GM12878 (cell line): Measurements from ENCODE around the gene MARS1. TPM values are rescaled to one million over a fixed set of nuclear protein-coding genes. Genes with fewer than 3 reads are reported as not detected.

Experiments
- ATAC-seq: fragments of 200-7000 bp; cut with Tn5 transposase; 3 replicates; pipeline ENCODE4 v1.9.1; 2020; ENCODE audit warnings: mild to moderate bottlenecking, moderate library complexity
- BruUV-seq: library from RNA; stranded (reverse); fragments of 400-500 nt; replicated peaks from 2 replicates; lab custom pipeline; 2021; lab: Mats Ljungman, UMichigan
- CTCF ChIA-PET: fragments of 300-600 bp; sonication (Branson Sonifier 250); formaldehyde crosslinking; extraction: SDS; loops from one replicate; lab custom pipeline; 2021; ENCODE audit warnings: inconsistent platforms; lab: Yijun Ruan, JAX
- POLR2A ChIA-PET: fragments of 350-600 bp; formaldehyde crosslinking; extraction: SDS; loops from one replicate; lab custom pipeline; 2021; ENCODE audit warnings: inconsistent platforms; lab: Charles Lee
- RAD21 ChIA-PET: fragments of 300-600 bp; sonication (Branson Sonifier 250); formaldehyde crosslinking; loops from one replicate; lab custom pipeline; 2023; ENCODE audit warnings: antibody characterized with exemption; ENCODE audit not compliant: unreplicated experiment; lab: Charles Lee
- SMC1A ChIA-PET: fragments of 300-600 bp; sonication (Branson Sonifier 250); formaldehyde crosslinking; loops from one replicate; lab custom pipeline; 2023; ENCODE audit not compliant: unreplicated experiment, uncharacterized antibody; lab: Charles Lee
- DNase-seq: peaks from one replicate; pipeline ENCODE4 v3.0.0-alpha.2; 2011; ENCODE audit warnings: low read depth, low spot score
- FAIRE-seq: peaks from 3 replicates; lab custom pipeline; 2011; peaks lifted over from hg19 to GRCh38; lab: Jason Lieb, UNC
- H2AFZ ChIP-seq: 2 replicates; pipeline ENCODE4 v1.6.0; 2011; ENCODE audit warnings: low read depth, low read length, control low read depth; ENCODE audit not compliant: control insufficient read depth
- H3K27ac ChIP-seq: 2 replicates; pipeline ENCODE4 v1.5.1; 2011; ENCODE audit warnings: control low read depth; ENCODE audit not compliant: control insufficient read depth, insufficient read depth
- H3K27me3 ChIP-seq, 2 experiments: replicated peaks in 1 of 2; 2 replicates each; pipeline versions ENCODE4 v1.6.0 to v1.6.1; 2011; ENCODE audit warnings: low read length in 1 of 2; ENCODE audit not compliant: control insufficient read depth in 2 of 2, insufficient read depth in 2 of 2
- H3K36me3 ChIP-seq, 2 experiments: 2 replicates each; pipeline ENCODE4 v1.5.1; 2011; ENCODE audit warnings: low read length in 1 of 2; ENCODE audit not compliant: control insufficient read depth in 2 of 2, insufficient read depth in 2 of 2
- H3K4me1 ChIP-seq: 2 replicates; pipeline ENCODE4 v1.6.1; 2011; ENCODE audit warnings: mild to moderate bottlenecking, low read length, moderate library complexity, mixed read lengths; ENCODE audit not compliant: control insufficient read depth, insufficient read depth
- H3K4me2 ChIP-seq: 2 replicates; pipeline ENCODE4 v1.6.0; 2011; ENCODE audit warnings: control low read depth; ENCODE audit not compliant: control insufficient read depth, insufficient read depth
- H3K4me3 ChIP-seq: fragments of 200-600 bp; sonication (generic); 2 replicates; pipeline ENCODE4 v1.5.1; 2016
- H3K79me2 ChIP-seq: 2 replicates; pipeline ENCODE4 v1.6.0; 2011; ENCODE audit warnings: low read length; ENCODE audit not compliant: control insufficient read depth, insufficient read depth
- H3K9ac ChIP-seq: 2 replicates; pipeline ENCODE4 v1.8.0; 2011; ENCODE audit warnings: low read length, control low read depth, mixed read lengths; ENCODE audit not compliant: control insufficient read depth, insufficient read depth
- H3K9me3 ChIP-seq: replicated peaks from 3 replicates; pipeline ENCODE4 v1.5.1; 2011; ENCODE audit warnings: mild to moderate bottlenecking, low read length; ENCODE audit not compliant: control insufficient read depth, insufficient read depth
- H4K20me1 ChIP-seq: 2 replicates; pipeline ENCODE4 v1.6.0; 2011; ENCODE audit not compliant: control insufficient read depth, insufficient read depth
- ASH2L ChIP-seq: fragments of 300-600, 200-600 bp; sonication (generic); IDR thresholded peaks from 2 replicates; pipeline ENCODE4 v1.6.1; 2017; ENCODE audit warnings: low read depth, mild to moderate bottlenecking, borderline replicate concordance
- CHD4 ChIP-seq: fragments of 200-600 bp; sonication (generic); IDR thresholded peaks from 2 replicates; pipeline ENCODE4 v1.6.1; 2016; ENCODE audit warnings: mild to moderate bottlenecking
- EP300 ChIP-seq, 2 experiments: fragments of 150-350 bp in 1 of 2; IDR thresholded peaks; 2 replicates each; pipeline ENCODE4 v1.6.1; 2011 to 2012; ENCODE audit warnings: low read depth in 2 of 2, low read length in 2 of 2, borderline replicate concordance in 1 of 2, improper control_type of control experiment in 1 of 2, inconsistent platforms in 1 of 2; ENCODE audit not compliant: control insufficient read depth in 1 of 2
- GABPA ChIP-seq: IDR thresholded peaks from 2 replicates; pipeline ENCODE4 v1.6.1; 2014; ENCODE audit warnings: antibody characterized with exemption, low read depth, mild to moderate bottlenecking, inconsistent platforms
- HCFC1 ChIP-seq: fragments of 150-350 bp; IDR thresholded peaks from 2 replicates; pipeline ENCODE4 v1.6.1; 2014; ENCODE audit warnings: low read length
- MAX ChIP-seq: IDR thresholded peaks from 2 replicates; pipeline ENCODE4 v1.6.1; 2012; ENCODE audit warnings: low read depth, low read length, improper control_type of control experiment
- MXI1 ChIP-seq: fragments of 150-350 bp; IDR thresholded peaks from 2 replicates; pipeline ENCODE4 v1.6.1; 2011; ENCODE audit warnings: low read depth, mild to moderate bottlenecking, inconsistent platforms, low read length, improper control_type of control experiment
- MYC ChIP-seq: IDR thresholded peaks from 2 replicates; pipeline ENCODE4 v1.6.1; 2011; ENCODE audit warnings: mild to moderate bottlenecking, low read length, moderate library complexity, inconsistent platforms; ENCODE audit not compliant: insufficient read depth, insufficient replicate concordance, insufficient read length, severe bottlenecking
- NR2C1 ChIP-seq: fragments of 450-650 bp; IDR thresholded peaks from 2 replicates; pipeline ENCODE4 v1.6.1; 2017; ENCODE audit warnings: antibody characterized with exemption, mild to moderate bottlenecking, moderate library complexity
- RFX5 ChIP-seq: IDR thresholded peaks from 2 replicates; pipeline ENCODE4 v1.6.1; 2011; ENCODE audit warnings: low read depth, low read length, improper control_type of control experiment
- SMC3 ChIP-seq: IDR thresholded peaks from 2 replicates; pipeline ENCODE4 v1.6.1; 2011; ENCODE audit warnings: low read length, improper control_type of control experiment, borderline replicate concordance
- SREBF1 ChIP-seq: IDR thresholded peaks from 2 replicates; pipeline ENCODE4 v1.6.1; 2012; ENCODE audit warnings: mild to moderate bottlenecking, low read length
- SUZ12 ChIP-seq: fragments of 200-600 bp; sonication (generic); IDR thresholded peaks from one replicate; pipeline ENCODE4 v1.6.1; 2018; ENCODE audit warnings: antibody characterized with exemption, mild to moderate bottlenecking; ENCODE audit not compliant: unreplicated experiment
- ZNF622 ChIP-seq: fragments of 450-650 bp; IDR thresholded peaks from 2 replicates; pipeline ENCODE4 v1.6.1; 2017; ENCODE audit warnings: mild to moderate bottlenecking, inconsistent platforms
- WGBS: methylation state at CpG from one replicate; pipeline ENCODE4 v1.1.6; 2016; ENCODE audit warnings: low lambda C conversion rate; ENCODE audit not compliant: insufficient replicate concordance, insufficient coverage; ENCODE audit errors: missing lambda C conversion rate; 5-methylcytosine and 5-hydroxymethylcytosine counted together
- in situ Hi-C: fragments of 300-500 bp; cut with MboI; formaldehyde crosslinking; loops from 9 replicates; pipeline ENCODE4 v1.14.3; 2018; ENCODE audit warnings: mixed read lengths
- intact Hi-C: fragments of 100-400 bp; cut with micrococcal nuclease; formaldehyde crosslinking; loops from one replicate; pipeline ENCODE4 v1.14.2; 2022; ENCODE audit not compliant: unreplicated experiment
- polyA plus RNA-seq, 11 experiments: library from polyadenylated mRNA; depleted of rRNA in 4 of 11; unstranded in 6 of 11; stranded (reverse) in 5 of 11; fragments of >200 nt; fragmentation: Nextera tagmentation in 4 of 11; fragmentation: Illumina TruSeq in 1 of 11; extraction: Ambion mirVana in 4 of 11; extraction: Trizol in 1 of 11; gene quantifications; 1 replicate in 1 of 11; 2 replicates in 10 of 11; pipeline versions ENCODE4 v1.2.1 to v1.2.3, GENCODE V29; 2011 to 2016; ENCODE audit warnings: inconsistent platforms in 2 of 11, missing spikeins in 2 of 11, low read depth in 1 of 11
- total RNA-seq, 4 experiments: library from RNA; depleted of rRNA in 3 of 4; stranded (reverse); fragments of >200 nt in 3 of 4; fragmentation: Illumina TruSeq in 1 of 4; extraction: Trizol in 1 of 4; gene quantifications; 2 replicates each; pipeline versions ENCODE4 v1.2.1 to v1.2.3, GENCODE V29; 2013 to 2021

The MARS1 gene
- total and polyA plus RNA-seq, 10 of the 15 experiments (the other 5 are each of a cell fraction or from before 2014, with no cell fraction given), result 72.3 to 270 (median 153) TPM

- ChIA-PET CTCF (interaction anchor here (1.1 to 7.5 kb wide), 4 partner anchors 9 to 219 kb away, joined by 3 to 114 read pairs (median 4); partner anchors contain the start of genes ARHGAP9 and INHBE), RAD21 (interaction anchor here (0.5 to 4.7 kb wide), 2 partner anchors 11 to 184 kb away, joined by 3 to 35 read pairs; partner anchors contain the start of gene INHBE), SMC1A (interaction anchor here (1.5 kb wide), 1 partner anchor 199 kb away, joined by 5 read pairs; no protein-coding TSS in a partner anchor), POLR2A (interaction anchor here (0.5 to 1.8 kb wide), 3 partner anchors 13 to 76 kb away, joined by 5 to 8 read pairs (median 5); no protein-coding TSS in a partner anchor)
- ATAC-seq (no peak), DNase-seq (no peak), FAIRE-seq (no peak)
- no peaks in the 10 kb centered on the region for H3K9me3 ChIP-seq
- H3K4me3 ChIP-seq, result no peak overlapping the region
- H3K27me3 ChIP-seq, result 0 out of 4 replicates have a peak, but pooled peaks cover 0 to 4% of the 10 kb centered on the region in 2 experiments
- WGBS, result 96% methylated on average over 12 of the region's 12 CpGs
- peaks cover 0 to 7% of the 10 kb centered on the region in 2 experiments; a peak in 1 of 4 replicates for H3K36me3 ChIP-seq
- intact Hi-C loops, result loop anchor here (5.0 kb wide), 1 partner anchor 58 kb away; the partner anchor contains the start of genes DDIT3 and MBD6
- TF ChIP-seq NR2C1 (no peak), SREBF1 (no peak), MYC (no peak), SUZ12 (no peak), MAX (no peak), RFX5 (no peak), SMC3 (no peak), ASH2L (no peak), MXI1 (no peak), ZNF622 (no peak), CHD4 (no peak), EP300 (IDR thresholded peaks at IDR 0.05; ENCODE audit: borderline replicate concordance in 1 of 2, control insufficient read depth in 1 of 2, low read depth in 2 of 2, low read length in 2 of 2) (no peak), HCFC1 (no peak), GABPA (no peak)
- no peak overlapping the region for H3K4me2 ChIP-seq
- H4K20me1 ChIP-seq, result 0 out of 2 replicates have a peak, but pooled peaks cover 2% of the 10 kb centered on the region
- no peak overlapping the region for H3K27ac ChIP-seq
- peaks cover 31% of the 10 kb centered on the region for H3K4me1 ChIP-seq
- H3K79me2 ChIP-seq, result no peaks in the 10 kb centered on the region
- H2AFZ ChIP-seq, result no peak overlapping the region
- in situ Hi-C loops, result no loop called here
- no TSS peak for BruUV-seq
- H3K9ac ChIP-seq, result no peak overlapping the region
These were observed 23.3 kb upstream of the MARS1 start for GRCh38 chr12:57464569-57464968.
